ENCODE measurements around the gene KCNJ6. TPM values are rescaled to one million over a fixed set of nuclear protein-coding genes. Genes with fewer than 3 reads are reported as not detected.
A peak's percentile ranks its signal among the peaks of the same experiment; 100 is the strongest.

The KCNJ6 gene
- total RNA-seq, 2 donors from 2014 or later = 0.33 TPM; not detected in 1

- no peak overlapping the region for H3K27ac ChIP-seq (ENCODE audit: low read depth, low read length)
- H3K36me3 Mint-ChIP-seq (ENCODE audit: low read depth) = no peaks in the 10 kb centered on the region
- H3K4me1 Mint-ChIP-seq = peaks cover 14% of the 10 kb centered on the region
- WGBS, 2 experiments (ENCODE audit: insufficient coverage in 1 of 2, insufficient read length in 1 of 2) = 0 to 1% methylated on average over 8 to 26 of the region's 26 CpGs
- no peak overlapping the region for H3K9ac ChIP-seq (ENCODE audit: extremely low read depth, low read length, poor library complexity, severe bottlenecking)
- no peaks in the 10 kb centered on the region for H3K9me3 ChIP-seq (ENCODE audit: control insufficient read depth, low read length)
- no peak overlapping the region for H3K27ac Mint-ChIP-seq
- H3K4me3 ChIP-seq (ENCODE audit: low read length) = peak overlapping the region; percentile 86
- H3K9me3 Mint-ChIP-seq = no peaks in the 10 kb centered on the region
- H3K27me3 Mint-ChIP-seq (ENCODE audit: insufficient read depth) = peaks cover 46% of the 10 kb centered on the region
- peaks cover 52% of the 10 kb centered on the region for H3K27me3 ChIP-seq (ENCODE audit: control insufficient read depth, insufficient read depth, low read length, poor library complexity, severe bottlenecking)
- peak overlapping the region; percentile 54 for H3K4me3 Mint-ChIP-seq
- peak; percentile 86 for DNase-seq
- TF ChIP-seq CTCF (conservative IDR thresholded peaks at IDR 0.05) = no peak
- H3K4me1 ChIP-seq (ENCODE audit: control insufficient read depth, insufficient read depth, low read length) = no peaks in the 10 kb centered on the region
- no peaks in the 10 kb centered on the region for H3K36me3 ChIP-seq (ENCODE audit: control insufficient read depth, insufficient read depth, low read length)
Observed at GRCh38 chr21:37915941-37916309, 332 bp downstream of the KCNJ6 start.

GRCh38 chr21:37915497-37915911 lies 753 bp downstream of the KCNJ6 start:
- Mint-ChIP-seq H3K27me3 (ENCODE audit: insufficient read depth) (peaks cover 46% of the 10 kb centered on the region), H3K4me3 (peak overlapping the region; percentile 54)

GRCh38 chr21:37912616-37913015 lies 3.6 kb downstream of the KCNJ6 start:
- Histone ChIP-seq H3K27me3 (ENCODE audit: control insufficient read depth, insufficient read depth, low read length, poor library complexity, severe bottlenecking) (peaks cover 62% of the 10 kb centered on the region), H3K27ac (ENCODE audit: low read depth, low read length) (no peak overlapping the region), H3K36me3 (ENCODE audit: control insufficient read depth, insufficient read depth, low read length) (no peaks in the 10 kb centered on the region), H3K9me3 (ENCODE audit: control insufficient read depth, low read length) (no peaks in the 10 kb centered on the region), H3K9ac (ENCODE audit: extremely low read depth, low read length, poor library complexity, severe bottlenecking) (no peak overlapping the region), H3K4me3 (ENCODE audit: low read length) (no peak overlapping the region), H3K4me1 (ENCODE audit: control insufficient read depth, insufficient read depth, low read length) (no peaks in the 10 kb centered on the region)
- Mint-ChIP-seq H3K4me3 (no peak overlapping the region), H3K9me3 (no peaks in the 10 kb centered on the region), H3K4me1 (peaks cover 14% of the 10 kb centered on the region), H3K27ac (no peak overlapping the region), H3K36me3 (ENCODE audit: low read depth) (no peaks in the 10 kb centered on the region), H3K27me3 (ENCODE audit: insufficient read depth) (peaks cover 44% of the 10 kb centered on the region)
- no peak for TF ChIP-seq CTCF (conservative IDR thresholded peaks at IDR 0.05)
- DNase-seq = no peak

More at GRCh38 chr21:37915497-37915911, 753 bp downstream of the KCNJ6 start:
- no peaks in the 10 kb centered on the region for H3K9me3 Mint-ChIP-seq
- WGBS, 2 experiments (ENCODE audit: insufficient coverage in 1 of 2, insufficient read length in 1 of 2) = 3 to 11% methylated on average over 10 to 28 of the region's 28 CpGs
- no peak overlapping the region for H3K9ac ChIP-seq (ENCODE audit: extremely low read depth, low read length, poor library complexity, severe bottlenecking)
- no peaks in the 10 kb centered on the region for H3K36me3 ChIP-seq (ENCODE audit: control insufficient read depth, insufficient read depth, low read length)
- H3K4me1 ChIP-seq (ENCODE audit: control insufficient read depth, insufficient read depth, low read length) = no peaks in the 10 kb centered on the region
- H3K36me3 Mint-ChIP-seq (ENCODE audit: low read depth) = no peaks in the 10 kb centered on the region
- DNase-seq = no peak
- peaks cover 14% of the 10 kb centered on the region for H3K4me1 Mint-ChIP-seq
- peaks cover 56% of the 10 kb centered on the region for H3K27me3 ChIP-seq (ENCODE audit: control insufficient read depth, insufficient read depth, low read length, poor library complexity, severe bottlenecking)
- H3K9me3 ChIP-seq (ENCODE audit: control insufficient read depth, low read length) = no peaks in the 10 kb centered on the region
- no peak overlapping the region for H3K27ac Mint-ChIP-seq
- H3K4me3 ChIP-seq (ENCODE audit: low read length) = peak overlapping the region; percentile 86
- H3K27ac ChIP-seq (ENCODE audit: low read depth, low read length) = no peak overlapping the region
- TF ChIP-seq CTCF (conservative IDR thresholded peaks at IDR 0.05) = no peak
